DMS53 treated with DMSO at 0.1 percent for 48 hours (cell line): ENCODE results near the gene NUTF2.

Experiments used
- DNase-seq: peaks from one replicate; lab custom pipeline; 2025; ENCODE audit not compliant: unreplicated experiment; lab: John Stamatoyannopoulos, UW

NUTF2 gene

DNA sequence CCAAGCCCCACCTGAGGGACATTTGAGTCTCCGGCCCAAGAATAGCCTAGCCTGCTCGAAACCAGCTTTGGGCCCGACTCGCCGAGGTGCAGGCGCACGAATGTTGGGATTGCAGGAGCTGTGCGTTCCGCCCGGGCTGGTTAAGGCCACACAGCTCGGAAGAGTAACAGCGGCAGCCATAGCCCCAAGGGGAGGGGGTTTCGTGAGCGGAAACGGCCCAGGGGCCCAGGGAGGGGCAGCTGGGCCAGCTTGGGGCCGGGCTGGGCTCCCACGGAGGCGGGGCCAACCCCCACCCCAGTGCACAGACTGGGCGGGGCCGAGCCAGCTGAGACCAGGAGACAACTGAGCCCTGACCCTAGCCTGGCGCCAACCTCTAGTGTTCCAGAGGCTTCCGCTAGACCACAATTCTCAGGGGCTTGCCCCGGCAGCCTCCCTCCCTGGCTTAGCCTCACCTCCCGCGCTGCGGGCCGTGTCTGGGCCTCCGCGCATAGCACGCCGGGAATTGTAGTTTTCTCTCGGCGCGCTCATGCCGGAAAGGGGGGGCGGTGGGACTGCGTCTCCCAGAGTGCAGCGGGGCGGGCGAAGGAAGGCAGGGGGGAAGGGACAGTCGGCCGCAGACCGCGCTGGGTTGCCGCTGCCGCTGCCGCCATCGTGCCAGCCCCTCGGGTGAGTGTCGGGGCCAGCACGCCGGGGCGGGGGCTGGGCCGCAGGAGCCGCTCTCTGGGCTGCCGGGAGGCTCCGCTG is at the start of gene NUTF2:
NUTF2 (plus strand) TSS at position 614 of the 744 bp plus-strand sequence. CDS start 18,198 bp downstream, outside the sequence.
- peak; percentile 77 for DNase-seq

DNA sequence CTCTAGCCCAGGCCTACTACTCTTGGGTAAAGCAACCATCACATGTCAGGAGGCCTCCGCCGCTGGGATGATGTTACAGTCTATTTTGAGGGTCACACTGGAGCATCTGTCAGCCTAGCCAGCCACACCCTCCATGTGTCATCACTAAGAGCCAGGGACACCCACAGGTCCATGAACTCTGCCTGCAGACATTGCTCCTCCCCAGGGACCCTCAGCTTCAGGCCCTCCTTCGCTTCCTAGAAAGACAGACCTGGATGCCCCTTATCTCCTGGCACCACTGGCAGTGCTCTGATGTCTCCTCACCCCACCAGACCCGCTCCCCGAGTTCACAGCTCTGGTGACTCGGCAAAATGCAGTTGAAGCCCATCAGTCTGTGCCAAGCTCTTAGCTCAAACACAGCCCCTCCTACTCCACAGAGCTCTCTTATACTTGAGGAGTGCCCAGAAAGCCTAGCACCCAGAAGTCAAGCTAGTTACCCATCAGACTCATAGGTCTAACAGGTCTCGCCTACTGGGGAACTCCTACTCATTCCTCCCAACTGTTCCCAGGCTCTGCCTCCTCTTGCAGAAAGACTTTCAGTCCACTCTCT is 46.3 kb upstream of the NUTF2 start:
- DNase-seq = no peak

DNA sequence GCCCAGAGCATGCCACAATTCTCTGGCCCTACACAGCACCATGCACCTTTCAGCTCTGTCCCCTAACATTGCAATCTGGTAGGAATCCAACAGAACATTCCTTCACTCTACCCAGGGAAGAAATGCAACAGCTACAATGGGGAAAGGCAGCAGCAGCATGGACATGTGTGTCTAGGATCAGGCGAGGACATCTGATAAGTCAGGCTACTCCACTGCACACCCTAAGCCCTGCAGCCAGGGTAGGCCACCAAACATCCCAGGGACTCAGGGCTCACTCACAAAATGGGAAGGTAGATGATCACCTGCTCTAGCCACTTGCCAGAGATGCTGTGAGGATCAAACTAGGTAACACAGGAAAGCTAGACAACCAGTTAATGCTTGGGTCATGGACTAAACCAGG is 45.5 kb upstream of the NUTF2 start:
- DNase-seq = no peak

DNA sequence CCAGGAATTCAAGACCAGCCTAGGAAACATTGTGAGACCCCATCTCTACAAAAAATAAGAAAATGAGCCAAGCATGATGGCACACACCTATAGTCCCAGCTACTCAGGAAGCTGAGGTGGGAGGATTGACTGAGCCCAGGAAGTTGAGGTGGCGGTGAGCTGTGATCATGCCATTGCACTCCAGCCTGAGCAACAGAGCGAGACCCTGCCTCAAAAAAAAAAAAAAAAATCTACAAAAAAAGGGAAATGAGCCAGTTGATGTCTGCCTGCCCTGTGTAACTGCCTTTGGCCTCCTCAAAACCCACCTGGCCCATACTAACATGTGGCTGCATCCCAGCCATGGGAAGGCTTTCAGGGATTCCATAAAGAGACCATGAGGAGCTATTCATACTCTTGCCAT is 44.9 kb upstream of the NUTF2 start:
- no peak for DNase-seq

DNA sequence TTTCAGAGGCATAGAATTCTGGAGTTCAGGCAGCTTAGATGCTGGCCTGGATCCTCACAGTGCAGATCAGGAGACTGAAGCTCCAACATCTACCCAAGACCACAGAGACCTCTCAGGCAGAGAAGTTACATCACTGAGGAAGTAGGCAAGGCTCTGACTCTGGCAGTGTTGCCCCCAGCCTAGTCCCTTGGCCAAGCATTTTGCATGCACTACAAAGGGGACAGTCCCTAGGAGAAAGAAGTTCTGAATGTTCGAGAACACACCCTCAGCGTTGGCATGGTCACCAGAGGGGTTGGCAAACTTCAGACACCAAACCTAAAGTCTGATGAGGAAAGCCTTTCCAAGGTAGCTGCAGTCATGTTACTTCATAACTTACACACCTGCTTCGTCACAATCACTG is 42.8 kb upstream of the NUTF2 start:
- DNase-seq = no peak

DNA sequence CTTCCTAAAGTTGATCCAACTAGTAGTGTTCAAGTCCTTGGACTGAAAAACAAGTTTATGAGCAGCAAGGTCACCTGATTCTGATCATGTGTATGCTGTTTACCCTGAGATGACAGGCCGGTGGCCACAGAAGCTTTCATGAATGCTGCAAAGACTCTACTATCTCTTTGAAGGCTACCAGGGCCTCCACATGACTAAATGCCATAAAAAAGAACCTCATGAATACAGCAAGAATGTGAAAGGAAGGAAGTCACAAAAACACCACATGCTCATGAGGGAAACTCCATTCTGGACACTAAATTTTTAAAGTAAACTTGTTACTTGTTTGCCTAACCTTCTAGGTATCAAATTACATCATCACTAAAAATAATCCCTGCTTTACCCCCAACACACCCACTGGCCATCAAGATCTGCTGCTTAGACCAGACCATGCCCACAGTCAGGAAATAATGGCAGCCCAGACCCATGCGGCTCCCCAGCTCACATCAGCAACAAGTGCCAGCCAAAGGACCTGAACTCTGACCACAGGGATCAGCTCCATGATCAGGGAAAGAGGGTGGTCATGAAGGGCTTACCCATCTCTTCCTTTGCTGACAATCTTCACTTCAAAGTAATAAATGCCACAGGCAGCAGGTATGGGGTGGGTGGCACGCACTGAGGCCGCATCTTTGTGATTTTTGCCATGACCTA is 41.7 kb upstream of the NUTF2 start:
- DNase-seq = no peak

DNA sequence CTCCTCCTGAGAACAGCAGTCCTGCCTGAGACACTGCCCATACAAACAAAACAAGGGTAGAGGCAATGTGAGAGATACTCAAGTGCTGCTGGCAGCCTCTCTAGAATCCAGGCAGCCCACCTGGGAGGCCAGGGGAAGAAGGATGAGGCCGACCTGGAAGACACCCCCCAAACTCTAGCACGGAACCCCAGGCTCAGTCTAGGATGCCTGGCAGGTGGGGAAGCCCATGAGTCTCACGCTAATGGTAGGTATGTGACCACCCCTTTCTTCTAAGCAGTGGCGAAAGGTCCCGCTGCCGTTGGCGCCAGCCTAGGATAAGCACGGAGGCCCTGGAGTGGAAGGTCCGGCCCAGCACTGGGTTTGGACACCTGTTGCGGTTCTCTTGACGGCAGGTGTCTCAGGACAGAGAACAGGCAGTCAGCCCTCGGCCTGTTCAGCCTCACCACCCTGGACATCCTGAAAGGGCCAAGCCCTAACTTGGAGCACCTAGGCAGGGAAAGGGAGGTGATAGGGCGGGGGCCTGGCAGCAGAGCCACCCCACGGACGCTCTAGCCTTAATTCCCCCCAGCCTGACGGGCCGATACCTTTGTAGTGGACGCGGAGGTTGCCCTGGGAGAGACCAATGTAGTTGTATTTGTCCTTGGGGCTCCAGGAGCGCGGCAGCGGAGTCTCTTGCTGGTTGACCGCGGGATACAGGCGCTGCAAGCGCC is 40.9 kb upstream of the NUTF2 start:
- no peak for DNase-seq

DNA sequence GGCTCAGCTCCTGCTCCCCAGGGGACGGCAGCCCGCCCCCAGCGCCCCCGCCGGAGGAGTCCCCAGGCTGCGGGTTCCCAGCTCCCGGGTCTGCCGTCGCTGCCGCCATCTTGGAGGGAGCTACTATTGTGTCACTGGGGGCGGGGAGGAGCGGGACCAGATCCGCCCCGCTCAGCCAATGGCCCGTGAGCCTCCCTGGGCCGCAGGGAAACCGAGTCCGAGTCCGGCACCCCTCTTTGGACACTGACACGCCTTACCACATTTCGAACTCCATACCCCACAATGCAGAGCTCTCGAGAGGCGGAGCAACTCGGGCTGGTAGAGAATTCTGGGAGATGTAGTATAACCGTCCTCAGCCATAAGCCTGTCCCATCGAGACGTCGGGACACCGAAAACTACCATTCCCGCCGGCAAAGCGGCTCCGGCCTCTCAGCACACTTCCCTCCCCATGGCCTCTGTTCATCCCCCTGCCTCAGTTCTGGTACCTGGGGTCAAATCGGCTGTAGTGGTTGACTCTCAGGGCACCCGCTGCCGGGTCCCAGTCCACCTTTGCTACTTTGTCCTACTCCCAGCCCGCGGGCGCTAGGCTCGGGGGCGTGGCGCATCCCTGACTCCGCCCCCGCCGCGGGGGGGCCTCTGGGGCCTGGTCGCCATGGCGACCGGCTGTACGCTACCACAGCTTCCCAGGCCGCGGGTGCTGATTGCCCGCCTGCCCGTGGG is 40.1 kb upstream of the NUTF2 start, which contains the start of the genes RANBP10 and TSNAXIP1:
RANBP10 (minus strand) TSS at position 133 of the 720 bp plus-strand sequence; CDS start at position 109, 24 bp downstream.
TSNAXIP1 (plus strand) TSS at position 462 of the 720 bp plus-strand sequence. CDS start 261 bp downstream, outside the sequence.
- peak; percentile 95 for DNase-seq

DNA sequence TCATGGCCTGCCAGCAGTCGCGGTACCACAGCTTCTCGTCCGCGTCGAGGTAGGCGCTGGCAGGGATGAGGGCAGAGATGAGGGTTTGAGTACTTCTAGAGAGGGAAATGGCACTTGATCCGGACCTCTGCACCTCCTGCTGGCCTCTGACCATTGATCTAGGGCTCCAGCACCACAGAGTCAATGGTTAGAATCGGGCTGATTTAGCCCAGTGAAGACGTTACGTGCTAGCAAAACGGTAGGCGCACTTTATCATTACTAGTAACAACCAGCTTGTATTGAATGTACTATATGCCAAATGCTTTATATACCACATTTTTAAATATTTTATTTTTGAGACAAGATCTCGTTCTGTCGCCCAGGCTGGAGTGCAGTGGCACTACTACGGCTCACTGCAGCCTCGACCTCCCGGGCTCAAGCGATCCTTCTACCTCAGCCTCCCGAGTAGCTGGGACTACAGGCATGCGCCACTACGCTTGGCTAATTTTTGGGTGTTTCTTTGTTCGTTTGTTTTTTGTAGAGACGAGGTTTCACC is 39.5 kb upstream of the NUTF2 start:
- no peak for DNase-seq

DNA sequence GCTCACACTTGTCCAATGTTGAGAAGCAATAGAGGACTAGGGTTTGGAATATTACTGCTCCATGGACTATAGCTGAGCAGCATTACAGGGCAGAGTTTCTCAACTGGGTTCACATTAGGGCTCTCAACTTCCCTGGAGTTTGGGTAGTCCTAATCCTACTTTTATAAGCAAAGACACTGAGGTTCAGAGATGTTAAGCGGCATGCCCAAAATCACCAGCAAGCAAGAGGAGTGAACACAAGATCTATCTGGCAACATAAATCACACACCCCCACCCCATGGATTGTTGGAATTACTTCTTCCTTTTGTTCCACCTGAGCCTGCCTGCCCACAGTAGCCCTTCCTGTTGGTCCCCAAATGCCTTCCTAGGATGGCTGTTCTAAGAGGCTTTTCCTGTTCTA is 34.8 kb upstream of the NUTF2 start:
- DNase-seq = no peak

DNA sequence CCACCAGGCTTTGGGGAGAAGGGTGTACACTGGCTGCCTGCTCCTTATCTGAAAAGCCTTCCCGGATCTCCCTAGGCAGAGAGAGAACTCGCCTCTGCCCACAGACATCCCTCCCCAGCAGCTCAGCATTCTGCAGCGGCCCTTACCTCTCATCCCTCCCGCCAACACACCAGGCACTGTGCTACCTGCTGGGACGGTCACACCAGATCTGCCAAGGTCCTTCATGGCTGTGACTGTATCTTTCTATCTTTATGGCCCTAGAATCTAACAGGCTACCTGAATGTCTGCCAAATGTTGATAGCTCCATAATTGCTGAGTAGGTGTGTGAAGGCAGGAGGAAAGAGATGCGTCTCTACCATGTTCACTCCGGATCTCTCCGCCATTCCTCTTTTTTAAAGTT is 32.2 kb upstream of the NUTF2 start:
- DNase-seq = no peak

DNA sequence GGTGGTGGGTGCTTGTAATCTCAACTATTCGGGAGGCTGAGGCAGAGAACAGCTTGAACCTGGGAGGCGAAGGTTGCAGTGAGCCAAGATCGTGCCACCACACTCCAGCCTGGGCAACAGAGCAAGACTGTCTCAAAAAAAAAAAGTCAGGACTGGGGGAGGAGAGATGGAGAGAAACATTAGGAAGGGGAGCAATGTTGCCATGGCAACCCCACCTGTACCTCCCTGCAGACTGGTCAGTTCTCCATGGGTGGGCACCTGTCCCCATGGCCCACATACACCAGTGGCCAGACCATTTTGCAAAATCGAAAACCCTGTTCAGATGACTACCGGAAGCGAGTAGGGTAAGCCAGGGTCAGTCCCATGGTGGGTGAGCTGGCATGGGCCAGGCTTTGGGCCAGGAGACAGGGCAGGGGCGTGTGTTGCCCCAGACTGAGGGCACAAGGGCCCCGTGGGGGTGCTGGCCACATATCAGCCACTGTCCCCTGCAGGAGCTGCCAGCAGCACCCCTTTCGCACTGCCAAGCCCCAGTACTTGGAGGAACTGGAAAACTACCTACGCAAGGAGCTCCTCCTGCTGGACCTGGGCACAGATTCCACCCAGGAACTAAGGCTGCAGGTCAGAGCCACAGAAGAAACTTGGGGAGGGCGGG is 26.0 kb upstream of the NUTF2 start:
- no peak for DNase-seq

DNA sequence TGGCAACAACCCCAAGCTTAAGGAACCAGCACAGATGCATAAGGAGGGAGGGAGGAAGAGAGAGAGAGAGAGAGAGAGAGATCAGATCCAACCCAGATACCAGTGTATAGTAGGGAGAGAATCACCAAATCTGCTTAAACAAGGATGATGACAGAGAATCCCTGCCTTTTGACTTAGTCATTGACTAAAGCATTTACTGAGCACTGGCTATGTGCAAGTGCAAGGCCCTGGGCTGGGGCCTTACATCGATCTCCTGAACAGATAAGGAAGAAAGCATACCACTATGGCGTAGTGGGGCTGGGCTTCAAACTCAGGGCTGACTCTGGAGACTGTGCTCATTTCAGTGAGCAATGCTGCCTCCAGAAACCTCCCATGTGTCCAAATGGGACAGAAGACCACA is 24.2 kb upstream of the NUTF2 start:
- no peak for DNase-seq

DNA sequence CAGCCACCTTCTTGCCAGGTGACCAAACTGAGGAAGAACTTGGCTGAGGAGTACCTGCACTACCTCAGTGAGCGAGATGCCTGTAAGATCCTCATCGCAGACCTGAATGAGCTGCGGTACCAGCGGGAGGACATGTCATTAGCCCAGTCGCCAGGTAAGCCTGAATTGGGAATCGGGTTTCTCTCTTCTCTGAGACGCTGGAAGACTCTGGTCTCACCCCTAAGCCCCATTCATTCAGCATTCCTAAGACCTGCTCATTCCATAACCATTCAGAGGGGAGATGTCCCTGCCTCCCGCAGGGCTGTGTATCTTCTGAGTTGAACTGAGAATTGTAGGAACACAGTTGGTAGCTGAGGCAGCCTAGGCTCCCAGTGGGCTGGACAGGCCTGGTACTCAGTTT is 21.6 kb upstream of the NUTF2 start:
- no peak for DNase-seq

DNA sequence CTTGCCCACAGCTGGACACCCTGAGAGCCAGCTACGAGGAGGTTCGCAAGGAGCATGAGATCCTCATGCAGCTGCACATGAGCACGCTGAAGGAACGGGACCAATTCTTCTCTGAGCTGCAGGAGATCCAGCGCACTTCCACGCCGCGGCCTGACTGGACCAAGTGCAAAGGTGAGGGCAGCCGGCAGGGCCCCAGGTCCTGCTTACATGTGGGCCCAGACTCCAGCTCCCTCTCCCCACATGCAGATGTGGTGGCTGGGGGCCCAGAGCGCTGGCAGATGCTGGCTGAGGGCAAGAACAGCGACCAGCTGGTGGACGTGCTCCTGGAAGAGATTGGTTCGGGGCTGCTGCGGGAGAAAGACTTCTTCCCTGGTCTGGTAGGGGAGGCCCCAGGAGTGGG is 20.8 kb upstream of the NUTF2 start:
- no peak for DNase-seq

DNA sequence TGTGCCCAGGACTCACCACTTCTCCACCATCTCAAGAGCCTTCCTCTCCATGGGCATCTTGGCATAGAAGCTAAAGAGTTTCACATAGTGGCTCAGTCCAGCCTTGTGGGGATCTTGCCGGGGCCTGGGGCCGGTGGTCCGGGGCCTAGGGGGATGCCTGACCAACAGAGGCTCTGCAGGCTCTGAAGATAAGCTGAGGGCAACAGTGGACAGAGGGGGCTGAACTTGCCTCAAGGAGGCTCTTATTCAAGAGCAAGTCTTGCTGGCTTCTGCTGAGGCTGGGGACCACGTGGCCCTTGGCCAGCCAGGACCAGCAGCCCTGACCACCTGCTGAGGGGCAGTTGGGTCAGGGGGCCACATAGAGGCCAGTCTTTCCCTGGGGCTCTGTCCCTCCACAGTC is 18.1 kb upstream of the NUTF2 start:
- no peak for DNase-seq

DNA sequence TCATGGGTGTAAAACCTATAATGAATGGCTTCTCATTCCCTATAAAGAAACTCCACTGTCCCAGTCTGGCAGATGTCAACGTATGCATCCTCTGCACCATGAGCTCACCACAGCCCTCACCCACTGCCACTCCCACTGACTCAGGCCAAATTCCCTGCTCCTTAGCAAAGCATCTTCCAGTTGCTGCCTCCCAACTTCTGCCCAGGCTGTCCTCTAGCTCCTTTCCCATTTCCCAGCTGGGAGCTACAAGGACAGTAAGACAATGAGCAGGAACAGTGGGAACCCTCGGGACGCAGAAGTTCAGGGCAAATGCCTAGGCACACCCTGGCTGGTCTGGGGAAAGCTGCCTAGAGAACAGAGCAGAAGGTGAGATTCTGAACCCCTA is 13.7 kb upstream of the NUTF2 start:
- no peak for DNase-seq

DNA sequence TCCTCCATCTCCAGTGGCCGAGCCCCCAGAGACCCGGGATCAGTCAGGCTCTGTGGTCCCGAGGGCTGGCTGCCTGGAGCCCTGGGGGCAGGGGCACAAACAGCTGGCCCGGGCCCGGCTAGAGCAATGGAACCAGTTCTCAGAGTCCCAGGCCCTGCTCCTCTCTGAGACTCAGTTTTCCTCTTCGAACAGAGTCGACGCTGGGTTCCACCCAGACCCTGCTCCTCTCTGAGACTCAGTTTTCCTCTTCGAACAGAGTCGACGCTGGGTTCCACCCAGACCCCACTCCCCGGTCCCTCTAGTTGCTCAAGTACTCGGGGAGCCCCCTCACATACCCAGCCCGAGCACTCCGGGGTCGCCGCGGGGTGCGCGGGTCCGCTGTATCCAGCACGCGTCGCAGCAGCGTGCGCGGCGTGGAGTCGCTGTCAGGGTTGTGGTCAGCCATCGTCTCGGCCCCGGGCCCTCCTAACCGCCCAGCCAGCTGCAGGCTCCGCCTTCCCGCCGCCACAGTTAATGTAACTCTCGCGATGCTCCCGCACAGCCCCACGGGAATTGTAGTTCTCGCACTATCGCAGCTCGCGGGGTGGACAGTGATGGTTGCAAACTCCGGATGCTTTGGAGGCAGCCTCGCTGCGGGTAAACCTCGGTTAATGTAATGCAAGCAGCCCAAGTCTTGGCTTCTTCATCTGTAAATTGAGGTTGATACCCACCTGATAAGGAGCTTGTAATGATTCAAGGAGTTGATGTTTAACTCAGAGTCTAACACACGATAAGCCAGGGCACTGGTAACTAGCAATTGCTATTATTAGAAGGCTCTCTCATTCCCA is 13.1 kb upstream of the NUTF2 start:
- peak; percentile 71 for DNase-seq

DNA sequence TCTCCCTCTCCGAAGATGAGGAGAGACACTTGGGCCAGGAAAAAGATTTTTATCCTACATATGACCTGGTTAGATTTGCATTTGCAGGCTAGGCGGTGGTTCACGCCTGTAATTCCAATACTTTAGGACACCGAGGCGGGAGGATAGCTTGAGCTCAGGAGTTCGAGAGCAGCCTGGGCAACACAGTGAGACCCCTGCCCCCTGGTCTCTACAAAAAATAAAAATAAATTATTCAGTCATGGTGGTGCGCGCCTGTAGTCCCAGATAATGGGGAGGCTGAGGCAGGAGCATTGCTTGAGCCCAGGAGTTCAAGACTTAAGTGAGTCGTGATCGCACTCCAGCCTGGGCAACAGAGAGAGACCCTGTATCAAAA is 12.5 kb upstream of the NUTF2 start:
- DNase-seq = no peak
